Measurements from ENCODE around the gene TNS2. TPM values are rescaled to one million over a fixed set of nuclear protein-coding genes. Genes with fewer than 3 reads are reported as not detected.

The TNS2 gene
- total and polyA plus RNA-seq, 9 of the 15 experiments (the other 6 are each of a cell fraction or from before 2014, with no cell fraction given): 0.28 to 3.1 (median 1.2) TPM; not detected in 1

GRCh38 chr12:53044052-53044581 is 5.7 kb upstream of the TNS2 start:
- peaks cover 4% of the 10 kb centered on the region; the same call in 1 of the 3 replicates for H3K79me2 ChIP-seq (ENCODE audit: control insufficient read depth, insufficient read depth, low read length)
- H3K9me1 ChIP-seq (ENCODE audit: control insufficient read depth, insufficient read depth, low read length): no peaks in the 10 kb centered on the region
- ChIA-PET CTCF (ENCODE audit: low intra/inter-chr PET ratio) (interaction anchor here (0.5 kb wide), 1 partner anchor 244 kb away, joined by 3 read pairs; no protein-coding TSS in a partner anchor), POLR2A (interaction anchor here (1.0 to 2.3 kb wide), 4 partner anchors 9 to 19 kb away, joined by 3 to 11 read pairs (median 6); no protein-coding TSS in a partner anchor)
- H3K4me2 ChIP-seq (ENCODE audit: insufficient read depth, low read length): no peak overlapping the region
- H4K20me1 ChIP-seq (replicated peaks; ENCODE audit: control insufficient read depth, insufficient read depth, low read length): peaks cover 6% of the 10 kb centered on the region
- H3K27ac ChIP-seq (ENCODE audit: extremely low read depth, low read depth, low read length): no peak overlapping the region
- no peak for TF ChIP-seq ZNF184 (CRISPR knock-in tag; IDR thresholded peaks at IDR 0.05)
- TF ChIP-seq HDAC6 (IDR thresholded peaks at IDR 0.05; ENCODE audit: low read depth, low read length): no peak
- TF ChIP-seq DIDO1 (tag; IDR thresholded peaks at IDR 0.05; ENCODE audit: low read depth): no peak
- TF ChIP-seq KAT2B (IDR thresholded peaks at IDR 0.05; ENCODE audit: low read depth, low read length): no peak
- TF ChIP-seq TBL1XR1 (IDR thresholded peaks at IDR 0.05; ENCODE audit: low read length in 2 of 2): no peak
- TF ChIP-seq GMEB1 (CRISPR knock-in tag; IDR thresholded peaks at IDR 0.05): no peak
- H3K9me3 ChIP-seq (replicated peaks; ENCODE audit: control insufficient read depth, insufficient read depth, low read depth, low read length): no peaks in the 10 kb centered on the region
- peaks cover 32 to 41% of the 10 kb centered on the region in 2 experiments for H3K4me1 ChIP-seq (replicated peaks in 1 of 2; ENCODE audit: control insufficient read depth in 2 of 2, insufficient read depth in 2 of 2, low read length in 2 of 2)
- H3K4me3 ChIP-seq: no peak overlapping the region
- 55% methylated on average over 10 of the region's 10 CpGs for WGBS (ENCODE audit: insufficient coverage, low coverage, missing lambda C conversion rate)
- peak overlapping the region in 1 of 2 experiments; percentile 17; a peak in 1 of 4 replicates for H3K9ac ChIP-seq (ENCODE audit: insufficient read depth in 1 of 2, low read depth in 2 of 2, low read length in 2 of 2)
- H3K36me3 ChIP-seq (ENCODE audit: control insufficient read depth, insufficient read depth, low read length): peaks cover 25% of the 10 kb centered on the region
- no peak overlapping the region for H2AFZ ChIP-seq (ENCODE audit: low read depth, low read length)
- ATAC-seq (no peak), FAIRE-seq (no peak), DNase-seq (ENCODE audit: extremely low read depth in 1 of 4, low spot score in 3 of 4) (peak in 2 of 4 experiments; percentile 11 to 24)
- no peaks in the 10 kb centered on the region for H3K27me3 ChIP-seq (ENCODE audit: control insufficient read depth in 2 of 2, insufficient read depth in 2 of 2, low read length in 2 of 2)
- BruUV-seq (replicated peaks): no TSS peak
- intact Hi-C loops (cut with micrococcal nuclease) (no loop called here), in situ Hi-C loops (cut with MboI) (no loop called here)
